CD4-positive, CD25-positive, alpha-beta regulatory T cell (primary cell): ENCODE measurements around the gene DTX4. TPM values are rescaled to one million over a fixed set of nuclear protein-coding genes. Genes with fewer than 3 reads are reported as not detected.

Experiments used
- ATAC-seq, 2 donors: fragments of 150-1000 bp; cut with Tn5 transposase; one replicate each; pipeline ENCODE4 v1.10.0; 2021; ENCODE audit warnings: low read depth in 2 of 2, moderate number of reproducible peaks in 2 of 2, moderate library complexity in 1 of 2
- DNase-seq, 3 donors: peaks; one replicate each; pipeline versions ENCODE4 v3.0.0 to v3.0.0-alpha.2; 2012 to 2022; ENCODE audit warnings: mixed read lengths in 1 of 3
- H3K27ac ChIP-seq: one replicate; pipeline ENCODE4 v1.7.0; 2013; ENCODE audit warnings: mild to moderate bottlenecking, low read length; ENCODE audit not compliant: insufficient read depth, poor library complexity, severe bottlenecking
- H3K27me3 ChIP-seq: one replicate; pipeline ENCODE4 v1.7.0; 2013; ENCODE audit warnings: low read length; ENCODE audit not compliant: control insufficient read depth, insufficient read depth
- H3K36me3 ChIP-seq: one replicate; pipeline ENCODE4 v1.7.0; 2013; ENCODE audit warnings: mild to moderate bottlenecking, low read length, moderate library complexity; ENCODE audit not compliant: control insufficient read depth, insufficient read depth
- H3K4me1 ChIP-seq: 2 replicates; pipeline ENCODE4 v1.7.0; 2013; ENCODE audit warnings: mild to moderate bottlenecking, low read length; ENCODE audit not compliant: insufficient read depth, control insufficient read depth, poor library complexity, severe bottlenecking
- H3K4me3 ChIP-seq: one replicate; pipeline ENCODE4 v1.7.0; 2013; ENCODE audit warnings: low read depth, mild to moderate bottlenecking, low read length, moderate library complexity
- H3K9me3 ChIP-seq, 2 experiments: 1 replicate in 1 of 2; 2 replicates in 1 of 2; pipeline ENCODE4 v1.7.0; 2013; ENCODE audit warnings: low read length in 2 of 2, mild to moderate bottlenecking in 1 of 2, moderate library complexity in 1 of 2; ENCODE audit not compliant: control insufficient read depth in 2 of 2
- H3K27ac Mint-ChIP-seq, 3 donors: one replicate each; pipeline ENCODE4 v1.8.0; 2020 to 2022; ENCODE audit warnings: mild to moderate bottlenecking in 3 of 3, mixed read lengths in 3 of 3, moderate library complexity in 2 of 3
- H3K27me3 Mint-ChIP-seq: one replicate; pipeline ENCODE4 v1.8.0; 2022; ENCODE audit warnings: mild to moderate bottlenecking, mixed read lengths
- H3K36me3 Mint-ChIP-seq: one replicate; pipeline ENCODE4 v1.8.0; 2020; ENCODE audit warnings: mixed read lengths
- H3K4me1 Mint-ChIP-seq, 4 donors: one replicate each; pipeline ENCODE4 v1.8.0; 2020 to 2022; ENCODE audit warnings: mixed read lengths in 4 of 4, mild to moderate bottlenecking in 1 of 4
- H3K4me3 Mint-ChIP-seq, 4 donors: one replicate each; pipeline ENCODE4 v1.8.0; 2020 to 2022; ENCODE audit warnings: mild to moderate bottlenecking in 4 of 4, mixed read lengths in 4 of 4, moderate library complexity in 3 of 4
- H3K9me3 Mint-ChIP-seq, 7 donors: one replicate each; pipeline ENCODE4 v1.8.0; 2020 to 2022; ENCODE audit warnings: mixed read lengths in 7 of 7, mild to moderate bottlenecking in 3 of 7, moderate library complexity in 2 of 7
- polyA plus RNA-seq, 4 donors: library from polyadenylated mRNA; unstranded; fragments of 300-500 nt; fragmentation: Illumina TruSeq; gene quantifications; one replicate each; pipeline ENCODE4 v1.2.3, GENCODE V29; 2021
- total RNA-seq: library from RNA; stranded (reverse); gene quantifications from one replicate; pipeline ENCODE4 v1.2.3, GENCODE V29; 2022

The DTX4 gene
- total and polyA plus RNA-seq, 5 donors from 2014 or later, result 0.11 to 1.0 (median 0.25) TPM; not detected in 2

DNA sequence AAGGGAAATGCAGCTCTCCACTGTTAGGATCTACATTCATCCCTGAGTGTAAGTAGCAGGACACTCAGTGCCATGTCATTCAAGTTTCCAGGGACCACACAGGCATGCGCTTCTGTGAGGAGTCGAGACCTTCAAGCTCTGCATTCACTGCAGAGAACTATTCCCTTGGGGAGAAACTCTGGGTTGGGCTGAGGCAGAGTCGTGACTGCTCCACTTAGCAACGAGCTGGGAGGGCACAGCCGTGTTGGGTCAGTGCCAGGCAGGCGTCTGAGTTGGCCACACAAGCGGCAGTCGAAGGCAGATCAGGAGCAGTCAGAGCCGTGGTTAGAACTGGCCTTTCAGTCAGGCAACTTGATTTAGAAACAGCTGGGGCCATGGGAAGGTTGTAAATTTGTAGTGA is 26.1 kb downstream of the DTX4 start:
- H3K27ac Mint-ChIP-seq, result no peak overlapping the region
- H3K27me3 Mint-ChIP-seq, result no peaks in the 10 kb centered on the region
- Histone ChIP-seq H3K27me3 (no peaks in the 10 kb centered on the region), H3K27ac (no peak overlapping the region), H3K36me3 (no peaks in the 10 kb centered on the region), H3K4me3 (no peak overlapping the region), H3K9me3 (no peaks in the 10 kb centered on the region), H3K4me1 (no peaks in the 10 kb centered on the region)
- no peak for ATAC-seq
- DNase-seq, result no peak
- H3K36me3 Mint-ChIP-seq, result peaks cover 4% of the 10 kb centered on the region
- peaks cover 0 to 3% (median 0%) of the 10 kb centered on the region in 7 donors for H3K9me3 Mint-ChIP-seq
- H3K4me3 Mint-ChIP-seq, result no peak overlapping the region
- peaks cover 6 to 14% (median 8%) of the 10 kb centered on the region in 4 donors for H3K4me1 Mint-ChIP-seq

- Mint-ChIP-seq H3K27me3 (no peaks in the 10 kb centered on the region), H3K36me3 (peaks cover 4% of the 10 kb centered on the region), H3K9me3 (peaks cover 0 to 3% (median 0%) of the 10 kb centered on the region in 7 donors), H3K4me1 (peaks cover 6 to 14% (median 8%) of the 10 kb centered on the region in 4 donors), H3K27ac (no peak overlapping the region), H3K4me3 (no peak overlapping the region)
- ATAC-seq, result no peak
- Histone ChIP-seq H3K9me3 (no peaks in the 10 kb centered on the region), H3K4me3 (no peak overlapping the region), H3K36me3 (no peaks in the 10 kb centered on the region), H3K27ac (no peak overlapping the region), H3K27me3 (no peaks in the 10 kb centered on the region), H3K4me1 (no peaks in the 10 kb centered on the region)
- no peak for DNase-seq
These were observed 26.8 kb downstream of the DTX4 start for GRCh38 chr11:59198726-59199125.

GRCh38 chr11:59199546-59200422 is 27.9 kb downstream of the DTX4 start:
- Histone ChIP-seq H3K4me1 (no peaks in the 10 kb centered on the region), H3K27ac (no peak overlapping the region), H3K4me3 (peak overlapping the region; percentile 46), H3K9me3 (no peaks in the 10 kb centered on the region), H3K27me3 (no peaks in the 10 kb centered on the region), H3K36me3 (no peaks in the 10 kb centered on the region)
- Mint-ChIP-seq H3K27me3 (no peaks in the 10 kb centered on the region), H3K36me3 (peaks cover 4% of the 10 kb centered on the region), H3K4me1 (peaks cover 6 to 14% (median 8%) of the 10 kb centered on the region in 4 donors), H3K9me3 (peaks cover 0 to 3% (median 0%) of the 10 kb centered on the region in 7 donors), H3K4me3 (peak overlapping the region in 1 of 4 donors; percentile 33), H3K27ac (peak overlapping the region in 2 of 3 donors; percentile 69 to 78)
- DNase-seq (peak in 1 of 3 donors; percentile 15), ATAC-seq (peak; percentile 31 to 35)

- no peaks in the 10 kb centered on the region for H3K9me3 ChIP-seq
- H3K36me3 ChIP-seq, result no peaks in the 10 kb centered on the region
- DNase-seq (no peak), ATAC-seq (peak; percentile 37 to 40)
- no peak overlapping the region for H3K27ac ChIP-seq
- Mint-ChIP-seq H3K27ac (peak overlapping the region in 1 of 3 donors; percentile 69), H3K9me3 (peaks cover 0 to 1% (median 0%) of the 10 kb centered on the region in 7 donors), H3K27me3 (no peaks in the 10 kb centered on the region), H3K4me3 (peak overlapping the region in 1 of 4 donors; percentile 33), H3K36me3 (peaks cover 2% of the 10 kb centered on the region), H3K4me1 (peaks cover 6 to 14% (median 8%) of the 10 kb centered on the region in 4 donors)
- no peaks in the 10 kb centered on the region for H3K4me1 ChIP-seq
- no peak overlapping the region for H3K4me3 ChIP-seq
- H3K27me3 ChIP-seq, result no peaks in the 10 kb centered on the region
These were observed 28.5 kb downstream of the DTX4 start for GRCh38 chr11:59200423-59200746.

- DNase-seq, result no peak
- no peak for ATAC-seq
- no peaks in the 10 kb centered on the region for H3K4me1 ChIP-seq
- no peak overlapping the region for H3K27ac ChIP-seq
- Mint-ChIP-seq H3K36me3 (no peaks in the 10 kb centered on the region), H3K27ac (no peak overlapping the region), H3K4me3 (no peak overlapping the region), H3K4me1 (peaks cover 6 to 14% (median 8%) of the 10 kb centered on the region in 4 donors), H3K9me3 (no peaks in the 10 kb centered on the region), H3K27me3 (no peaks in the 10 kb centered on the region)
- H3K27me3 ChIP-seq, result no peaks in the 10 kb centered on the region
- no peaks in the 10 kb centered on the region for H3K9me3 ChIP-seq
- H3K4me3 ChIP-seq, result no peak overlapping the region
- H3K36me3 ChIP-seq, result no peaks in the 10 kb centered on the region
These were observed 29.4 kb downstream of the DTX4 start for GRCh38 chr11:59201353-59201752.

GRCh38 chr11:59204746-59205145 is 32.8 kb downstream of the DTX4 start:
- no peak for DNase-seq
- no peak overlapping the region for H3K27ac Mint-ChIP-seq
- H3K4me3 ChIP-seq, result no peak overlapping the region

GRCh38 chr11:59205648-59206047 is 33.7 kb downstream of the DTX4 start:
- no peaks in the 10 kb centered on the region for H3K36me3 ChIP-seq
- Mint-ChIP-seq H3K27ac (peak overlapping the region in 1 of 3 donors; percentile 69), H3K27me3 (peaks cover 11% of the 10 kb centered on the region), H3K4me3 (no peak overlapping the region), H3K9me3 (no peaks in the 10 kb centered on the region), H3K36me3 (no peaks in the 10 kb centered on the region), H3K4me1 (peaks cover 0 to 11% (median 3%) of the 10 kb centered on the region in 4 donors)
- ATAC-seq (no peak), DNase-seq (no peak)
- H3K9me3 ChIP-seq, result no peaks in the 10 kb centered on the region
- no peak overlapping the region for H3K27ac ChIP-seq
- no peaks in the 10 kb centered on the region for H3K4me1 ChIP-seq
- no peaks in the 10 kb centered on the region for H3K27me3 ChIP-seq
- H3K4me3 ChIP-seq, result no peak overlapping the region

More at GRCh38 chr11:59204746-59205145, 32.8 kb downstream of the DTX4 start:
- H3K36me3 Mint-ChIP-seq, result no peaks in the 10 kb centered on the region
- ATAC-seq, result no peak
- Histone ChIP-seq H3K4me1 (no peaks in the 10 kb centered on the region), H3K27ac (no peak overlapping the region), H3K36me3 (no peaks in the 10 kb centered on the region), H3K27me3 (no peaks in the 10 kb centered on the region), H3K9me3 (no peaks in the 10 kb centered on the region)
- H3K9me3 Mint-ChIP-seq, result no peaks in the 10 kb centered on the region
- peaks cover 11% of the 10 kb centered on the region for H3K27me3 Mint-ChIP-seq
- H3K4me3 Mint-ChIP-seq, result no peak overlapping the region
- H3K4me1 Mint-ChIP-seq, result peaks cover 2 to 17% (median 8%) of the 10 kb centered on the region in 4 donors
